Measurements from ENCODE around the gene HPSE2. TPM values are rescaled to one million over a fixed set of nuclear protein-coding genes. Genes with fewer than 3 reads are reported as not detected.

HPSE2 gene
- total RNA-seq, 4 donors from 2014 or later = 32.3 to 70.0 (median 43.6) TPM

GRCh38 chr10:98610836-98611235 is 624.8 kb downstream of the HPSE2 start:
- no peaks in the 10 kb centered on the region for H3K9me3 ChIP-seq
- H3K27ac ChIP-seq (replicated peaks in 1 of 4) = no peak overlapping the region
- no peak for DNase-seq (ENCODE audit: extremely low spot score)
- WGBS = 58% methylated on average over 5 of the region's 5 CpGs
- H3K27me3 ChIP-seq = no peaks in the 10 kb centered on the region
- peaks cover 3 to 17% (median 13%) of the 10 kb centered on the region in 4 donors for H3K4me1 ChIP-seq
- H3K4me3 ChIP-seq = no peak overlapping the region
- TF ChIP-seq CTCF (IDR thresholded peaks at IDR 0.05) (no peak), POLR2A (IDR thresholded peaks at IDR 0.05; ENCODE audit: low read depth) (no peak), EP300 (IDR thresholded peaks at IDR 0.05) (no peak), POLR2AphosphoS5 (IDR thresholded peaks at IDR 0.05) (no peak)
- intact Hi-C loops (cut with DNase I) = no loop called here
- H3K36me3 ChIP-seq = peaks cover 0 to 4% (median 0%) of the 10 kb centered on the region in 4 donors

DNA sequence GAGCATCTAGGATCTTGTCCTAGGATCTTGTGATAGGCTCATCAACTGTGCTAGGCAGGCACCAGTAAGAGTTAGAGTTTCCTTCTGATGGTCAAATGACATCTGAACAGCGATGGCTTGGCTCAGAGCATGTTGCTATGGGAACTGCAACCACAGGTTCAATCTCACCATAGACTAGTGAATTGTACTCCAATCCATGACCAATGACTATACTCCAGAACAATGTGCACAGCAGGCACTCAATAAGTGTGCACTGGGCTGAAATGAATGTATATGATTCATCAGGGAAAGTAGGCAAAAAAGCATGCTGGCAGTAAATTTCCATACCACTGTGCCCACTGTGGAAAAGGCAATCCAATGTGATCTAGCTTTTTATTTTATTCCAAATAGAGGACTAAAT is 625.4 kb downstream of the HPSE2 start:
- no peak overlapping the region for H3K4me3 ChIP-seq
- no peak for DNase-seq (ENCODE audit: extremely low spot score)
- no peaks in the 10 kb centered on the region for H3K27me3 ChIP-seq
- peaks cover 0 to 4% (median 0%) of the 10 kb centered on the region in 4 donors for H3K36me3 ChIP-seq
- H3K9me3 ChIP-seq = no peaks in the 10 kb centered on the region
- peaks cover 3 to 17% (median 13%) of the 10 kb centered on the region in 4 donors for H3K4me1 ChIP-seq
- intact Hi-C loops (cut with DNase I) = no loop called here
- 100% methylated on average over 1 of the region's 1 CpG for whole genome bisulfite sequencing
- TF ChIP-seq EP300 (IDR thresholded peaks at IDR 0.05) (no peak), CTCF (IDR thresholded peaks at IDR 0.05) (no peak), POLR2A (IDR thresholded peaks at IDR 0.05; ENCODE audit: low read depth) (no peak), POLR2AphosphoS5 (IDR thresholded peaks at IDR 0.05) (no peak)
- no peak overlapping the region for H3K27ac ChIP-seq (replicated peaks in 1 of 4)

- no peaks in the 10 kb centered on the region for H3K27me3 ChIP-seq
- TF ChIP-seq POLR2A (IDR thresholded peaks at IDR 0.05; ENCODE audit: low read depth) = no peak
- no peak for TF ChIP-seq CTCF (IDR thresholded peaks at IDR 0.05)
- TF ChIP-seq EP300 (IDR thresholded peaks at IDR 0.05) = no peak
- no peak for TF ChIP-seq POLR2AphosphoS5 (IDR thresholded peaks at IDR 0.05)
- WGBS = 91% methylated on average over 2 of the region's 2 CpGs
- peaks cover 0 to 4% (median 0%) of the 10 kb centered on the region in 4 donors for H3K36me3 ChIP-seq
- H3K4me1 ChIP-seq = peaks cover 3 to 17% (median 13%) of the 10 kb centered on the region in 4 donors
- no peak overlapping the region for H3K27ac ChIP-seq (replicated peaks in 1 of 4)
- no peaks in the 10 kb centered on the region for H3K9me3 ChIP-seq
- DNase-seq (ENCODE audit: extremely low spot score) = no peak
- intact Hi-C loops (cut with DNase I) = no loop called here
- no peak overlapping the region for H3K4me3 ChIP-seq
Measured at GRCh38 chr10:98609265-98609664, 626.4 kb downstream of the HPSE2 start.

DNA sequence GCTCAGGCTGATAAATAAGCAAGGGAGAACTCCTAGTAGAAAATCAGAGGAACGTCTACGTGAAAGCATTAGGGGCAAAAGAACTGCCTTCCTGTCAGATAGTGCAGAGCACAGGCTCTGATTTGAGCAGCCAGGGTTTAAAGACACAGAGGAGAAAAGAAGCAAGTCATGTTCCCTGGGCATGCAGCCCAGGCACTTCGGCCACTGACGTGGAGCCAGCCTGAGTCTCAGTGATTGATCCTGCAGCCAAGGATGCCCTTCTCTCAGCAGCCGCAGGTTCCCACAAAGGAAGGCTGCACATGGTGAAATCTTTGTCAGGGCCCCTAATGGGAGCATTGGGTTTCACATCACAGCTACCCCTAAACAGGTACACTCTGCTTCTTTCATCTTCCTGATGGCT is 627.2 kb downstream of the HPSE2 start:
- DNase-seq (ENCODE audit: extremely low spot score) = no peak
- H3K27ac ChIP-seq (replicated peaks in 1 of 4) = no peak overlapping the region
- H3K36me3 ChIP-seq = peaks cover 0 to 1% (median 0%) of the 10 kb centered on the region in 4 donors
- intact Hi-C loops (cut with DNase I) = no loop called here
- no peak overlapping the region for H3K4me3 ChIP-seq
- no peaks in the 10 kb centered on the region for H3K9me3 ChIP-seq
- no peaks in the 10 kb centered on the region for H3K27me3 ChIP-seq
- 29% methylated on average over 5 of the region's 5 CpGs for WGBS
- H3K4me1 ChIP-seq = peaks cover 3 to 17% (median 13%) of the 10 kb centered on the region in 4 donors
- TF ChIP-seq POLR2A (IDR thresholded peaks at IDR 0.05; ENCODE audit: low read depth) (no peak), EP300 (IDR thresholded peaks at IDR 0.05) (no peak), POLR2AphosphoS5 (IDR thresholded peaks at IDR 0.05) (no peak), CTCF (IDR thresholded peaks at IDR 0.05) (no peak)

GRCh38 chr10:98602224-98602623 is 633.4 kb downstream of the HPSE2 start:
- TF ChIP-seq POLR2AphosphoS5 (IDR thresholded peaks at IDR 0.05) (no peak), EP300 (IDR thresholded peaks at IDR 0.05) (no peak), CTCF (IDR thresholded peaks at IDR 0.05) (no peak), POLR2A (IDR thresholded peaks at IDR 0.05; ENCODE audit: low read depth) (no peak)
- DNase-seq (ENCODE audit: extremely low spot score) = no peak
- H3K4me3 ChIP-seq = no peak overlapping the region
- H3K36me3 ChIP-seq = peaks cover 0 to 20% (median 0%) of the 10 kb centered on the region in 4 donors
- H3K27me3 ChIP-seq = no peaks in the 10 kb centered on the region
- intact Hi-C loops (cut with DNase I) = no loop called here
- H3K9me3 ChIP-seq = no peaks in the 10 kb centered on the region
- H3K4me1 ChIP-seq = no peaks in the 10 kb centered on the region
- H3K27ac ChIP-seq (replicated peaks in 1 of 4) = no peak overlapping the region

Measured in esophagus muscularis mucosa (tissue), 4 donors.